ENCODE results near the gene PAX3. TPM values are rescaled to one million over a fixed set of nuclear protein-coding genes. Genes with fewer than 3 reads are reported as not detected.
"Not testable (repeated sequence)": the region's sequence is repeated elsewhere in the genome, so short reads cannot be mapped to it uniquely, and the experiment has no call there.

Gene PAX3
- polyA plus RNA-seq, 1 donor from 2014 or later = not detected

DNA sequence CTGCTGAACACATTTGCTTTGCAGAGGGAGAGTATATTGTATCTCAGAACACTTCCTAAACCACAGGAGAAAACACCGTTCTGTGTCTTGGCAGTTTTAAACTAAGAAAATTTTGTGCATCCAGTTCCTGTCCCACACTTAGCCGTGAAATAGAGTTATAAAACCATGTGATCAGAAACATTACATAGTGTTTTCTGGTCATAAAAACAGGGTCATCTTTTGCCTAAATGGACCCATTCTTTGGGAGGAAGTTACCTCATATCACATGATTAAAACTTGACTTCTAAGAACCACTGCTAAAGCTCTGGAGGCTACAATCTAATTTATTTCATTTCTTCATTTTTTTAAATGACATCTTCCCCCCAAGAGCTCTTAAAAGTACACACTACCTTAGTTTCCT is 138.7 kb downstream of the PAX3 start:
- Mint-ChIP-seq H3K4me3 (no peak overlapping the region), H3K27ac (no peak overlapping the region), H3K27me3 (peaks cover 5% of the 10 kb centered on the region), H3K9me3 (peaks cover 0 to 3% (median 0%) of the 10 kb centered on the region in 3 donors), H3K36me3 (peaks cover 2% of the 10 kb centered on the region), H3K4me1 (no peaks in the 10 kb centered on the region)

- Mint-ChIP-seq H3K9me3 (peaks cover 0 to 3% (median 0%) of the 10 kb centered on the region in 3 donors), H3K27ac (no peak overlapping the region), H3K4me3 (no peak overlapping the region), H3K27me3 (peaks cover 5% of the 10 kb centered on the region), H3K4me1 (no peaks in the 10 kb centered on the region), H3K36me3 (peaks cover 2% of the 10 kb centered on the region)
Observed at GRCh38 chr2:222159221-222159620, 139.6 kb downstream of the PAX3 start.

- H3K27me3 Mint-ChIP-seq, H3K4me1 Mint-ChIP-seq, H3K36me3 Mint-ChIP-seq, H3K27ac Mint-ChIP-seq, H3K9me3 Mint-ChIP-seq, H3K4me3 Mint-ChIP-seq: not testable (repeated sequence)
Observed at GRCh38 chr2:222155003-222155664, 143.7 kb downstream of the PAX3 start.

Other genes with a start within 250 kb of the PAX3 start
- gene SGPP2, start 125.5 kb upstream of the PAX3 start, polyA plus RNA-seq = 3.1 TPM